ENCODE results near the gene GTF2E1.

- TF ChIP-seq SP1 (IDR thresholded peaks at IDR 0.05) (no peak), FOXA1 (IDR thresholded peaks at IDR 0.05) (no peak), TARDBP (IDR thresholded peaks at IDR 0.05) (no peak), FOXK2 (IDR thresholded peaks at IDR 0.05) (no peak), LEF1 (IDR thresholded peaks at IDR 0.05; ENCODE audit: borderline replicate concordance) (no peak)
These were observed 36.2 kb downstream of the GTF2E1 start for GRCh38 chr3:120778776-120779175.
